ENCODE measurements around the gene C15orf39. TPM values are rescaled to one million over a fixed set of nuclear protein-coding genes. Genes with fewer than 3 reads are reported as not detected.
A peak's percentile ranks its signal among the peaks of the same experiment; 100 is the strongest.

C15orf39 gene
- total RNA-seq, 1 donor from 2014 or later, result 12.9 TPM

DNA sequence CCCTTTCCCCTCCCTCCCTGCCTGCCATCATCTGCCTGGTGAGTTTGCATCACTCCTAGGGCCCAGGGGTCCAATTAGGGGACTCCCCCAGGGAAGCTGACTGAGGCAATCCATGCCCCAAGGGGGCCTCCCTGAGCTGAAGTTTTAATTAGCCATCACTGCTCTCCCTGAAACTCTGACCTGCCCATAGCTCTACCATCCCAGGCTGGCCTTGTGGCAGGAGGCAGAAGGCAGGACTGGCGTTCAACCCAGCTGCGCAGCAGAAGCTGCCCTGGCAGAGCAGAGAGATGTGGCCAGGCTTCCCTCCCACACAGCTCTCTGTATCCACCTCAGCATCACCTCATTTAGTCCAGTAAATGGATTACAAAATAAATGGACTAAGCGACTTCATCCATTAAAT is 7.7 kb upstream of the C15orf39 start:
- intact Hi-C loops (cut with DNase I), result no loop called here

DNA sequence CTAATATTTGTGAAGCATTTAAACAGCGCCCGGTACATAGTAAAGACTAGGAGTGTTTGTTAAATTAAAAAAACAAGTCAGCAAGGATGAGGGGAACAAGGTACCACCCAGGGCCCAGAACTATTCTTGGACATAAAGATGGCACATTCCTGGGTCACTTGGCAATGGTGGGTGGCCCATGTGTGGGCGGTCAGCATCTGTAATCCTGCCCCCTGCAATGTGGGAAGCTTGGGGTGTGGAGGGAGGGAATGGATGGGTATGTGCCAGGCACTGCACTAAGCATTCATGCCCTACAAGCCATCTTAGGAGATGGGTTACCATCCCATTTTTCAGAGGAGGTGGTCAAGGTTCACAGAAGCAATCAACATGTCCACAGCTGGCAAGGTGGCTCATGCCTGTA is 7.3 kb upstream of the C15orf39 start:
- intact Hi-C loops (cut with DNase I), result no loop called here
- no peak for DNase-seq (ENCODE audit: low spot score)

More for the DNA sequence above, 7.7 kb upstream of the C15orf39 start:
- DNase-seq (ENCODE audit: low spot score), result no peak

DNA sequence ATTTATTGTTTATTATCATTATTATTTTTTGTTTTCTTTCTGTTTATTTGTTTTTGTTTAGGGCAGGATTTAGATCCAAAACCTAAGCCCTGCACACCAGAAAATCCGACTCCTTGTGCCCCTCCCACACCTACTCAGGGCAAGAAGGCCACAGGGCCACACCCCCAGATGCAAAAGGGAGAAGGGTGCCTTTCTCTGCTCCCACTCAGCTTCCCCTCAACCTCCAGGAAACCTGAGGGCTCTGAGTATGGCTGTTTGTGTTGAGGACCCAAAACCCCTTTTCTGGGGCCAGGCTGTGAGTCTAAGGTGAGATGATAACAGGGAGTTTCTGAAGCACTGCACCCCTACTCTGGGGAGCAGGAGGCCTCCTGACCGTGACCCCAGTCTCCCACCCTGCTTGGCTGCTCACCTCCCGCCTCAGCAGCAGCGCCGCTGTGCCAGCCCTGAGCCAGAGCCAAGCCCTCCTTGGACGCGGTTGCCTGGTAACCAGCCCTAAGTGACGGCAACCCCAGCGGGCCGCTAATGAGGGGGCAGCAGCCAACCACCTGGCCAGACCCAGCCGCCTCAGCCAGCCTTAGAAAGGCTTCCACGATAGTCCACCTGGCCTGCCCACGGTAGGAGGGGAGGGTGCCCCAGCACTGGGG is 6.4 kb upstream of the C15orf39 start:
- intact Hi-C loops (cut with DNase I), result no loop called here
- DNase-seq (ENCODE audit: low spot score), result no peak

DNA sequence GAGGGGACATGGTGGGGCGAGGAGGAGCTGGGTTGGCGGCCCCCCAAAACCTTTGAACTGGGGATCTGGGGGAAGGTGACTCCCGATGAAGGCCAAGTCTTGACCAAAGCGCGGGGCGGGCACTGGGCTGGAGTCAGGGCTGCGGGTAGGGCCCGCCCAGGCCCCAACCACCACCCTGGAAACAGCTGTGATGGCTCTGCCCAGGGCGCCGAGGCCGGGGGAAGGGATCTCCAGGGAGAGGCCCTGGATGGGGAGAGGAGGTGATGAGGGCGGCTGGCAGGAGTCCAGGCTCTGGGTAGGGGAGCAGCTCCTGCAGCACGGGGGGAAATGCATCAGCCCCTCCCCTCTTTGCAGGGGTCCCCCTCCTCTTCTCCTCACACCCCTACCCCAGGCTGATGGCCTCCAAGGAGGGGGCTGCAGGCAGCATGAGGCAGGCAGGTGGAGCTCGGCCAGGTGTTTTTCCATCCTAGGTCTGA is 5.9 kb upstream of the C15orf39 start:
- intact Hi-C loops (cut with DNase I), result no loop called here
- no peak for DNase-seq (ENCODE audit: low spot score)

DNA sequence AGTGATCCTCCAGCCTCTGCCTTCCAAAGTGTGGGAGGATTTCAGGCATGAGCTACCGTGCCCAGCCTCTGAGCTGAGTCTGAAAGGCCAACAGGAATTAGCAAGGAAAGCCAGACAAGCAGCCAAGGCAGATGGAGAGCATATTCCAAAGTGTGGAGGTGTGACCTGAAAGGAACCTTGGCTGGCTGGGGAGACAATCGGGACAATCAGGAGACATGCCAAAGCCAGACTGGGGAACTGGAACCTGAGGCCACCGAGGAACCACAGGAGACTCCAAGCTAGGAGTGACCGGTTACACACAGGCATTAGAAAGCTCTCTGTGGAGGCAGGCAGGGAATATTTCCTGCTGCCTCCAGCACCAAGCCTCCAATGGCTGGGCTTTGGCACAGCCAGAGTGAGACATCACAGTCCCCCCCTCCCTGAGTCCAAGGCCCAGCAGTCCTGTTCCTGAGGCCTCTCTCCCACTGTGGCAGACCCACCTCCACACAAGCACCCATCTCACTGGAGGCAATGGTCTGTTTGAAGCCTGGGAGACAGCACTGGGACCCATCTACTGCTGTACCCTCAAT is 4.5 kb upstream of the C15orf39 start:
- no peak for DNase-seq (ENCODE audit: low spot score)
- intact Hi-C loops (cut with DNase I), result no loop called here

DNA sequence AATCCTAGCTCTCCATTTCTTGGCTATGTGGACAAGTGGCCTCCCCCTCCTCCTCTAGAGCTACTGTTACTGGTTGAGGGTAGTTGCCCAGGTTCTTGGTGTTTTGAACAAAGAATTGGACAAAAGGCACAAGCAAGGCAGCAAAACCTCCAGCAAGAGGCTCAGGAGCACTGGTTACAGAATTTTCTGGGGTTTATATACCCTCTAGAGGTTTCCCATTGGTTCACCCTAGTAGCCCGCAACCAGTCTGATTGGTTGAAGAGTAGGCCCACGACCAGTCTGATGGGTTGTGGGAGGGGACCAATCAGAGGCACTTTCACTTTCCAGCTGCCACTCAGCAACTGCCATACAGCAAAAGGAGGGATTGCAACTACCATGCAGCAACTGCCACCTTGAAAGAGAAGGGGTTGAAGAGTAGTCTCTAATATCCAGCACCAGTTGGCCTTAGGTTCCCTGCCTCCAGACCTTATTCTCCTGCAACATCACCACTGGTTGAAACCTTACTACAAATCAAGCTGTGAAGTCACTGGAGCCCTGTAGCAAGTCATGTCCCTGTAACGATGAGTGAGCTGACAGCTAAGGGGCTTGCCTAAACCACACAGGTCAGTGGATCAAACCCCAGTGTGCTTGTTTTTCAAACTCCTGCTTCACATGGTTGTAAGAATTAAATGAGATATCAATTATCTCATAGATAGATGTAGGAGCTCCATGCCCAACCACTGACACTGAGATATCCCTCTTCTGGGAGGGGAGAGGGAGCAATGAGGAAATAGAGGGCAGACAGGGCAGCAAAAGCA is 2.9 kb upstream of the C15orf39 start:
- DNase-seq (ENCODE audit: low spot score), result no peak
- intact Hi-C loops (cut with DNase I), result no loop called here

DNA sequence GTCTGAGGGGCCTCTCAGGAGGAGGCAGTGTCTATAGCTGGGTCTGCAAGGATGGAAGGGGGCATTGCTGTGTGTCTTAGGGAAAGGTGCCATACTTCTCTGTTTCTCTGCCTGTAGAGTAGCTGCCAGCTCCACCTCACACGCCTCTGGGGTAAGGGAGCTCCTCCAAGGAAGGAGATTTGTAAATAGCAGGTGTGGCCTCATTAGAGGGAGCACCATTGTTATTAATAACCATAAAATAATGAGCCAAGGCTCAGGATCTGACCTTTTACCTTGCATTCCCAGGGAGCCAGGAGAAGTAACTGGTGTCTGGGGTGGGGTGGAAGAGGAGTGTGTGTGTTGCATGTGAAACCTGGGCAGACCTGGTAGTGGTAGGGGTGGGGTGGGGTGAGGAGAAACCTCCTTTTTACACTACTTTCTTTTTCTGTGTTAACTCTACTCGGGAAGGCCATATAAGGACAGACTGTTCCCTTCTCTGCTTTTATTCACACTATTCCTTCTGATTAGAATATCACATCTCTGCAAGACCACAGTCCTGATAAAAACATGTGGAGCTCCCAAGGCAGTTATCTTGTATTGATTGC is 2.2 kb upstream of the C15orf39 start:
- no peak for DNase-seq (ENCODE audit: low spot score)
- intact Hi-C loops (cut with DNase I), result no loop called here

DNA sequence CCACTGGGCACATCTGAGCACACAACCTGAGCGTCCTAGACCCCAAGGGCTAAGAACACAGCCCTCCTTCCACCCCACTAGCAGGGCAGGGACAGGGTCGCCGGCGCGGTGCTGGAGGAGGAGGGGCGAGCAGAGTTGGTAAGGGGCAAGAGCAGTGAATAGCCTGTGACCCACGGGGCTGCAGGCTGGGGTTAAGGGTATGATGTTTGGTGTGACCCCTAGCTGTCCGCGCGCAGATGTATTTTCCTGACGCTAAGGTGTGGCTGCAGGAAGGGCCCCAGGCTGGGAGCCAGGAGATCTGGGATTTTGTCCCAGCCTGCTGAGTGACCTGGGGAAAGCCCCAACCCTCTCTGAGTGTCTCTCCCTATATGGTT is 1.3 kb upstream of the C15orf39 start:
- intact Hi-C loops (cut with DNase I), result loop anchor here (5.0 kb wide), 1 partner anchor 243 kb away; the partner anchor contains the start of gene RPP25
- no peak for DNase-seq (ENCODE audit: low spot score)

DNA sequence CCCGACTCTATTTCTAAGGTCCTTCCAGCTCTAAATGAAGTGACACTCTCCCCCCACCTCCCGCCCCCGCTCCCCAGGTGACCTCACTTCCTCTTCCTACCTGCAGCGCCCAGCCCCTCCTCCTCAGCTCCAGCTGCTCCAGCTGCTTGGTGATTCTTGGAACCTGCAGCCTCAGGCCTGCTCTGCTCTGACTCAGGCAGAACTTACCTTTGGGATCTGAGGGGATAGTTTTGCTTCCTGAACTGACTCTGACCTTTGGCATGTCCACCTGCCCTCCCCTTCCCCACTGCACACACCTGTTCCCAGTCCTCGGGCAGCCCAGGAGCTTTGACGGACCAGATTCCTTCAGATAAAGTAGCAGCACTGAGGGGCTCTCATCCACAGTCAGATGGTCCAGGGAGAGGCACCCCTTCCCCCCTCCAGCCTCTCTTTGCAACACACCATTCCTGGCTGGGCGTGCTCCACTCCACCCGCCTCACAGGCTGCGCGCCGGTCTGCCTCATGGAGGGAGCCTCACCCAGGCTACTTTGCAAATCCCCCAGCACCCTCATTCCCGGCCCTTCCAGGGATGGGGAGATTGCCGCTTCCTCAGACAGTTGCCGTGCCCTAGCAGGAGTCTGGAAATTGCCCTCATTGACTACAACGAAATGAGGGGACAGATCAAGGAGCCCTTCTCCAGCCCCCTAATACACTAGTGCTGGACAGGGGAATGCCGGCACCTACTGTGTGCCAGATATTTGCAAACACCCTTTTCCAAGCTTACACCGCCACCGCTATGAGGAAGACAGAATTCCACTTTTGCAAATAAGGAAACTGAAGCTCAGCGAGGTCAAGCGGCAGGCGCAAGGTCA is 692 bp upstream of the C15orf39 start:
- intact Hi-C loops (cut with DNase I), result loop anchor here (5.0 kb wide), 1 partner anchor 244 kb away; the partner anchor contains the start of gene RPP25
- DNase-seq (ENCODE audit: low spot score), result peak; percentile 81

DNA sequence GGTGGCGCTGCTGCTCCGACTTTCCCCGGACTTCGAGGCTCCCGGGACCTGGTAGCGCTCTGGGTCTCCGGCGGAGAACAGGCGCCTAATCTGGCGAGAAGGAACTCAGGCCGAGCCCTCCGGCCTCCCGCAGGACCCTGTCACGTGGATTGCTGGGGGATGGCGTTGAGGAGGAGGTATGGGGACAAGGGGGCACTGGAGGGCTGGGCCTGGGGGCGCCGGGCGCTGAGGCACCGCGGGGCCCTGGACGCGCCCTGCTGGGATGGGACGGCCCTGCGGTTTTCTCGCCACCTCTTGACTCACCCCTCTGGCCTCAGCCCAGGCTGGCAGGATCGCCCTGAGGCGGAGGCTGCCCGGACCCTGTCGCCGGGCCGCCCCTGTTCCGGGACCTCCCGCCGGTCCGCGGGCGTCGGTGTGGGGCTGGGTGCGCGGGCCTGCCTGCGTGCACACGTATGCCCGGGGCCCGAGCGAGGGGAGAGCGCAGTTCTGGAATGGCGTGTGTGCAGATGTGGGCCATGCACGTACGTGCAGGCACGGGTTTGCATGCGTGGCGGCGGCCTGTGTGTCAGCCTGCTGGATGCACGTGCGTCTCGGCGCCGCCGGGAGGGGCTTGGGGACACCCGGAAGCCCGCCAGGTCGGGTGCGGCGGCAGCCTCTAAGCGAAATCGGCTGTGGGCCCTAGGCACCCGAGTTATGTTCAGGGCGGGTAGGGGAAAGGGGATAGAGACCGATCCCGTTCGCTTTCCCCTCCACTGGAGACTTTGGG is 752 bp downstream of the C15orf39 start:
- intact Hi-C loops (cut with DNase I), result loop anchor here (1.0 to 5.0 kb wide), 2 partner anchors 159 to 245 kb away; partner anchors contain the start of gene RPP25
- DNase-seq (ENCODE audit: low spot score), result peak; percentile 87

DNA sequence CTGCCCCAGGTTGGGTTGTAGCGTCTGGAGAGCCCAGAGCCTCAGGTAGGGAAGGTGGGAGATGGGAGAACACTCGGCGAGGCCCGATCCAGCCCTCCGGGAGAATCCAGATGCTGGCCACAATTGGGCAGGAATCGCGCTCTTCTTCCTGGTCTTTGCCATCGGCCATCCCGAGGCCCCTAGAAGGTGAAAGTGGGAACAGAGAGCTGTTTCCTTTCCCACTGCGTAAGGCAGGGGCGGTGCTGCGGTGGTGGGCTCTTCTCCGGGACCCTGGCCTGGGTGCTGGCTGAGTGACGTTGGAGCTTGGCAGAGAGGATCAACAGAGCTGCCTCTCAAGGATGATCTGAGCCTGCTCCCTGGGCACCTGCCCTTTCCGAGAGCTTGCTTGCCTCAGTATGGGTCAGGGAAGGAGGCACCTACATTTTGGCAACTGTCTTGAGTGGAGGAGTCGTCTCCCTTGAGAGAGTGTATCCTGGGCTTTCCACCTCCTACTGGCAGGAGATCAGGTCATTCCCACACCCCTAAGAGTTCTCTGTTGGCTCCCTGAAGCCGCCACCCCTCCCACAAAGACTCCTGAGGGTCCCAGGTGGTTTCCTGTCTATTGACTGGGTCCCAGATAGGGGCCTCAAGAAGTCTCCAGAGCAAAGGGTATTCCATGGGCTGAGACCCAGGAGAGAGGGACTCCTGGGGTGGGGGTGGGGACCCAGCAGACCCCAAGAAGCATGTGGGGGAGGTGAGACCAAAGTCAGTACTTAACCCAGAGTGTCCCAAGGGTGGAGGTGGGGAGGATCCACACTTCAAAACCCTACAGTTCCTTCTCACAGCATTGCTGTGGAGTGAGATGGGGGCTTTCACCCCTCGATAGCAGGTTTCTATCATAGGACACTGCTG is 1.6 kb downstream of the C15orf39 start:
- no peak for DNase-seq (ENCODE audit: low spot score)
- intact Hi-C loops (cut with DNase I), result loop anchor here (5.0 kb wide), 1 partner anchor 246 kb away; the partner anchor contains the start of gene RPP25

DNA sequence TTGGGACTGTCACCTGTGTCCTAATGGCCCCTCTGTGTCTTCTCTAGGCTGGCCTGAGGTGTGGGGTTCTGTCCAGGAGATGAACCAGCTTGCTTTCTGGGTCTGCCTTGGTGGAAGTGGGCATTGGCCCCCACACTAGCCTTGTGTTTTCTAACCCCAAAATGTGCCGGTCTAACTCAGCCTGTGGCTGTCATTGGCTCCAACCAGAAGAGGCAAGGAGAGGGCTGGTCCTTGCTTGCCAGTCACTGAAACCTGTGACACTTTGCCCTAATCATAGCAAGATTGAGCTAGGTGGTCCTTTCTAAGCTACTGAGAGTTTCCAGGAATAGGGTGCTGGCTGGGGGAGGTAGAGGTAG is 2.2 kb downstream of the C15orf39 start:
- intact Hi-C loops (cut with DNase I), result loop anchor here (1.0 to 5.0 kb wide), 2 partner anchors 175 to 247 kb away; partner anchors contain the start of gene RPP25
- DNase-seq (ENCODE audit: low spot score), result no peak

DNA sequence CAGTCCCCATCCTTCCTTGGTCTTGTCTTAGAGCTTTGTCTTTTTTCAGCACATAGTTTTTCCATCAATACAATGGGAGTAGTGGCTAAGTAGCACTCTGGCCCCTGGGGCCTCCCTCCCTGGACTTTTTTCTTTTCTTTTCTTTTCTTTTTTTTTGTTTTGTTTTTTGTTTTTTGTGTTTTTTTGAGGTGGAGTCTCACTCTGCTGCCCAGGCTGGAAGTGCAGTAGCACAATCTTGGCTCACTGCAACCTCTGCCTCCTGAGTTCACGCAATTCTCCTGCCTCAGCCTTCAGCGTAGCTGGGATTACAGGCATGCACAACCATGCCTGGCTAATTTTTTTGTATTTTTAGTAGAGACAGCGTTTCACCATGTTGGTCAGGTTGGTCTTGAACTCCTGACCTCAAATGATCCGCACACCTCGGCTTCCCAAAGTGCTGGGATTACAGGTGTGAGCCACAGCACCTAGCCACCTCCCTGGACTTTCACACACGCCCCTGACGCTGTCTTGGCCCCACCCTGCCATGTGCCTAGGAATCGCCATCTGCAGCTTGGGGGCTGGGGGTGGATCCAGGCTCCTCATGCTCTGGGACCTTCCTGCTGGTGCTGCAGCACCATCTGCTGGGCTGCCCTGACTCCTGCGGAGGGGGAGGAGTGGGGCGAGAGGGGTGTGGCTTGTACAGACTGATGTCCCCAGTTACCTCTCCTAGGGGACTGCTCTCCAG is 2.8 kb downstream of the C15orf39 start:
- intact Hi-C loops (cut with DNase I), result loop anchor here (1.0 to 5.0 kb wide), 2 partner anchors 175 to 247 kb away; partner anchors contain the start of gene RPP25
- DNase-seq (ENCODE audit: low spot score), result peak; percentile 95

DNA sequence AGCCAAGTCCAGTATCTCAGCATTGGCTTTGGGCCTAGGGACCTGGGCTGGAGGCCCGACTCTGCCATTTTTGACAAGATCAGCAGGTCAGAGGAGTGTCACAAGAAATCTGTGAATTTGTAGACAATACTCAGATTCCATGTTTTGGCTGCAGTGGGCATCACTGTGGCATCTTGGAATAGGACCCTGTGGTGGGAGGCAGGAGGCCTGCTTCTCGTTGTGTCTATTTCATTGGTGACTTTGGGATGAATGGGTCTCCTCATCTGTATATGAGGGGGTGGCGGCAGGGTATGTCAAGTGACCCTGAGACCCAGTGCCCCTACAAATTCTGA is 3.3 kb downstream of the C15orf39 start:
- intact Hi-C loops (cut with DNase I), result no loop called here

DNA sequence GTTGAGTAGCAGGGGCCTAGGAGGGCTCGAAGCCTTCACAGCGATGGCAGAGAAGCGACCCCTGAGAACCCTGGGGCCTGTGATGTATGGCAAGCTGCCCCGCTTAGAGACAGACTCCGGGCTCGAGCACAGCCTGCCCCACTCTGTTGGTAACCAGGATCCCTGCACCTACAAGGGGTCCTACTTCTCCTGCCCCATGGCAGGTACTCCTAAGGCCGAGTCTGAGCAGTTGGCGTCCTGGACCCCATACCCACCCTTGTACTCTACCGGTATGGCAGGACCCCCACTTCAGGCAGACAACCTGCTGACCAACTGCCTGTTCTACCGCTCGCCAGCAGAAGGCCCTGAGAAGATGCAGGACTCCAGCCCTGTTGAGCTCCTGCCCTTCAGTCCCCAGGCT is 4.3 kb downstream of the C15orf39 start:
- intact Hi-C loops (cut with DNase I), result no loop called here
- no peak for DNase-seq (ENCODE audit: low spot score)

More for the DNA sequence above, 3.3 kb downstream of the C15orf39 start:
- no peak for DNase-seq (ENCODE audit: low spot score)

DNA sequence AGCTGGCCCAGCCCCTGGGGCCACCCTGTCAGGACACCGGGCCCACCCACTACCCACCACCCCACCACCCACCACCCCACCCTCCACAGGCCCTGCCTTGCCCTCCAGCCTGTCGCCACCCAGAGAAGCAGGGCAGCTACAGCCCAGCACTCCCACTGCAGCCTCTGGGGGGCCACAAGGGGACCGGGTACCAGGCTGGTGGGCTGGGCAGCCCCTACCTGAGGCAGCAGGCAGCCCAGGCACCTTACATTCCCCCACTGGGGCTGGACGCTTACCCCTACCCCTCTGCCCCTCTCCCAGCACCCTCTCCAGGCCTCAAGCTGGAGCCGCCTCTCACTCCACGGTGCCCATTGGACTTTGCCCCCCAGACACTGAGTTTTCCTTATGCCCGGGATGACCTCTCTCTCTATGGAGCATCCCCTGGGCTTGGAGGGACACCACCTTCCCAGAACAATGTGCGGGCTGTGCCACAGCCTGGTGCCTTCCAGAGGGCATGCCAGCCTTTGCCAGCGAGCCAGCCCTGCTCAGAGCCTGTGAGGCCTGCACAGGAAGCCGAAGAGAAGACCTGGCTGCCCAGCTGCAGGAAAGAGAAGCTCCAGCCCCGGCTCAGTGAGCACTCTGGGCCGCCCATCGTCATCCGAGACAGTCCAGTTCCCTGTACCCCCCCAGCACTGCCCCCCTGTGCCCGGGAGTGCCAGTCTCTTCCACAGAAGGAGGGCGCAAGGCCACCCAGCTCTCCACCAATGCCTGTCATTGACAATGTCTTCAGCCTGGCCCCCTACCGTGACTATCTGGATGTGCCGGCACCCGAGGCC is 5.3 kb downstream of the C15orf39 start:
- no peak for DNase-seq (ENCODE audit: low spot score)
- intact Hi-C loops (cut with DNase I), result no loop called here

Data from cardiac septum (tissue), 1 donor.